ENCODE measurements around the gene CYP17A1. TPM values are rescaled to one million over a fixed set of nuclear protein-coding genes. Genes with fewer than 3 reads are reported as not detected.
"Not testable (repeated sequence)": the region's sequence is repeated elsewhere in the genome, so short reads cannot be mapped to it uniquely, and the experiment has no call there.

CYP17A1 gene
- polyA plus RNA-seq, 1 of the 3 experiments (the other 2 are of a cell fraction): not detected

DNA sequence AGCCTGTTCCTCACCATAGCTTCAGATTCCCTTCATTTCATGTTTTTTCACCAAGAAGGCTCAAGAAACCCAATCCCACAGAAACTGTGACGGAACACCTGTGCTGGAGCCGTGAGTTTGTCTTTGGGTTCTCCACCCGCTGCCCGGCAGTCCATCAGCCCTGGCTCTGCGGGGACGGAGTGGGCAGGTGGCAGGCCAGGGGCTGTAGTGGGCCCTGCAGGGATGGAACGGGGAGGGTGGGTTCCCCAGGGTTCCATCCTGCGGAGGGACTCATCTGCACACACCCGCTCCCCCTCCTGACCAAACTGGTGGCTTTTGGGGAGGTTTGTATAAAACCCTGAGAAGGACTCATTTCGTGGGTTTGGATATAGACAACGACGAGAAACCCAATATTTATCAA, 15.0 kb downstream of the CYP17A1 start (continued):
- TF ChIP-seq MXI1 (IDR thresholded peaks at IDR 0.05; ENCODE audit: low read depth, low read length): no peak
- TF ChIP-seq RFX5 (IDR thresholded peaks at IDR 0.05; ENCODE audit: low read length): no peak
- TF ChIP-seq, protein P1, sequence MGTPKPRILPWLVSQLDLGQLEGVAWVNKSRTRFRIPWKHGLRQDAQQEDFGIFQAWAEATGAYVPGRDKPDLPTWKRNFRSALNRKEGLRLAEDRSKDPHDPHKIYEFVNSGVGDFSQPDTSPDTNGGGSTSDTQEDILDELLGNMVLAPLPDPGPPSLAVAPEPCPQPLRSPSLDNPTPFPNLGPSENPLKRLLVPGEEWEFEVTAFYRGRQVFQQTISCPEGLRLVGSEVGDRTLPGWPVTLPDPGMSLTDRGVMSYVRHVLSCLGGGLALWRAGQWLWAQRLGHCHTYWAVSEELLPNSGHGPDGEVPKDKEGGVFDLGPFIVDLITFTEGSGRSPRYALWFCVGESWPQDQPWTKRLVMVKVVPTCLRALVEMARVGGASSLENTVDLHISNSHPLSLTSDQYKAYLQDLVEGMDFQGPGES (IDR thresholded peaks at IDR 0.05; ENCODE audit: low read depth, low read length): no peak
- TF ChIP-seq YY1 (IDR thresholded peaks at IDR 0.05; ENCODE audit: low read depth): no peak
- TF ChIP-seq USF1 (IDR thresholded peaks at IDR 0.05; ENCODE audit: borderline replicate concordance, low read depth): no peak
- TF ChIP-seq CHD2 (IDR thresholded peaks at IDR 0.05; ENCODE audit: low read length, partially characterized antibody): no peak

DNA sequence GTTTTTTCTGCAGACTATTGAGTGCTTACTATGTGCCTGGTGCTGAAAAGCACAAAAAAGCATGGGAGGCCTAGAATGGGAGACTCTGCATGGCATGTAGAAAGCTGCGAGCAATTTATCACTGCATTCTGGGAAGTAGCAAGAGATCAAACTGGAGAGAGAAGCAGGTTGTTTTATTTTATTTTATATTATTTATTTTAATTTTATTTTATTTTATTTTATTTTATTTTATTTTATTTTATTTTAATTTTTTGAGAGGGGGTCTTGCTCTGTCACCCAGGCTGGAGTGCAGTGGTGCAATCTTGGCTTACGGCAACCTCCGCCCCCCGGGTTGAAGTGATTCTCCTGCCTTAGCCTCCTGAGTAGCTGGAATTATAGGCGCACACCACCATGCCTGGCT, 17.2 kb downstream of the CYP17A1 start:
- H3K27ac ChIP-seq (ENCODE audit: low read depth in 2 of 2, low read length in 1 of 2); H3K36me3 ChIP-seq (replicated peaks in 1 of 2; ENCODE audit: control insufficient read depth in 1 of 2, insufficient read depth in 2 of 2, low read length in 1 of 2); DNase-seq; H3K9me3 ChIP-seq; H3K9me2 ChIP-seq; H4K20me1 ChIP-seq (ENCODE audit: insufficient read depth); POLR2A ChIA-PET; H3K27me3 ChIP-seq (ENCODE audit: insufficient read depth); H3K4me2 ChIP-seq; H3K4me3 ChIP-seq (ENCODE audit: low read depth in 2 of 2, low read length in 1 of 2); H3K79me2 ChIP-seq (ENCODE audit: insufficient read depth); H3K4me1 ChIP-seq (ENCODE audit: control insufficient read depth in 1 of 2, insufficient read depth in 2 of 2, low read depth in 1 of 2, low read length in 1 of 2); H2AFZ ChIP-seq (ENCODE audit: low read depth); H3K9ac ChIP-seq: not testable (repeated sequence)
- peaks cover 13% of the 10 kb centered on the region for H3F3A ChIP-seq (replicated peaks; ENCODE audit: insufficient read depth)
- 93% methylated on average over 5 of the region's 5 CpGs for WGBS (ENCODE audit: low lambda C conversion rate)
- CTCF ChIA-PET: interaction anchor here (1.2 to 1.7 kb wide), 2 partner anchors 15 to 81 kb away, joined by 3 to 6 read pairs; no protein-coding TSS in a partner anchor

DNA sequence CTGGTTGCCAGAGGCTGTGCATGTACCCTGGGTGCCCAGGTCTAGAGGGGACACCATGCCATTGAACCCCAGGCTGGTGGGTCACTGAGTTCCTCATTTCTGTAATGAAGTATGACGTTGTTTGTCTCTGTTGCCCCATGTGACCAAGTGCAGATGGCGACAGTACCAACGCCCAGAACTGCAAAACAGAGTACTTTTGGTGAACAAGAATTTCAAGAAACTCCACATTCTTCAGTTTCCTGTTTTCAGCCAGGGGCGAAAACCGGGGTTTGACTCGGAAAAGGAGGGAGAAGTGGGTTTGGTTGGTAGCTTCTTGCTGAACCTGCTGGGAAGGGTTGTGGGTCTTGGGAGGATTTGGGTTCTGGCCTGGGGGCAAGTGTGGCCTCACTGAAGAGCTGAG, 18.2 kb downstream of the CYP17A1 start:
- no peak overlapping the region for H2AFZ ChIP-seq (ENCODE audit: low read depth)
- peaks cover 0 to 8% of the 10 kb centered on the region in 2 experiments; a peak in 2 of 4 replicates for H3K4me1 ChIP-seq (ENCODE audit: control insufficient read depth in 1 of 2, insufficient read depth in 2 of 2, low read depth in 1 of 2, low read length in 1 of 2)
- no peak overlapping the region for H3K9ac ChIP-seq
- peaks cover under 1 to 15% of the 10 kb centered on the region in 2 experiments for H3K36me3 ChIP-seq (replicated peaks in 1 of 2; ENCODE audit: control insufficient read depth in 1 of 2, insufficient read depth in 2 of 2, low read length in 1 of 2)
- H4K20me1 ChIP-seq (ENCODE audit: insufficient read depth): no peaks in the 10 kb centered on the region
- no peak for DNase-seq
- ChIA-PET POLR2A (no interaction called here), CTCF (interaction anchor here (0.9 to 1.2 kb wide), 2 partner anchors 16 to 47 kb away, joined by 3 read pairs; no protein-coding TSS in a partner anchor)
- no peaks in the 10 kb centered on the region for H3K9me3 ChIP-seq
- H3F3A ChIP-seq (replicated peaks; ENCODE audit: insufficient read depth): peaks cover 18% of the 10 kb centered on the region
- WGBS (ENCODE audit: low lambda C conversion rate): 94% methylated on average over 6 of the region's 6 CpGs
- TF ChIP-seq, protein P2, sequence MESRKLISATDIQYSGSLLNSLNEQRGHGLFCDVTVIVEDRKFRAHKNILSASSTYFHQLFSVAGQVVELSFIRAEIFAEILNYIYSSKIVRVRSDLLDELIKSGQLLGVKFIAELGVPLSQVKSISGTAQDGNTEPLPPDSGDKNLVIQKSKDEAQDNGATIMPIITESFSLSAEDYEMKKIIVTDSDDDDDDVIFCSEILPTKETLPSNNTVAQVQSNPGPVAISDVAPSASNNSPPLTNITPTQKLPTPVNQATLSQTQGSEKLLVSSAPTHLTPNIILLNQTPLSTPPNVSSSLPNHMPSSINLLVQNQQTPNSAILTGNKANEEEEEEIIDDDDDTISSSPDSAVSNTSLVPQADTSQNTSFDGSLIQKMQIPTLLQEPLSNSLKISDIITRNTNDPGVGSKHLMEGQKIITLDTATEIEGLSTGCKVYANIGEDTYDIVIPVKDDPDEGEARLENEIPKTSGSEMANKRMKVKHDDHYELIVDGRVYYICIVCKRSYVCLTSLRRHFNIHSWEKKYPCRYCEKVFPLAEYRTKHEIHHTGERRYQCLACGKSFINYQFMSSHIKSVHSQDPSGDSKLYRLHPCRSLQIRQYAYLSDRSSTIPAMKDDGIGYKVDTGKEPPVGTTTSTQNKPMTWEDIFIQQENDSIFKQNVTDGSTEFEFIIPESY (IDR thresholded peaks at IDR 0.05; ENCODE audit: borderline replicate concordance, low read depth): no peak
- TF ChIP-seq MEF2A (IDR thresholded peaks at IDR 0.05; ENCODE audit: borderline replicate concordance, low read depth) (no peak), GATA2 (CRISPR knock-in tag; IDR thresholded peaks at IDR 0.05) (no peak), FOXJ3 (CRISPR knock-in tag; IDR thresholded peaks at IDR 0.05) (no peak), CHD2 (IDR thresholded peaks at IDR 0.05; ENCODE audit: low read length, partially characterized antibody) (no peak), RFX5 (IDR thresholded peaks at IDR 0.05; ENCODE audit: low read length) (no peak)
- no peaks in the 10 kb centered on the region for H3K79me2 ChIP-seq (ENCODE audit: insufficient read depth)
- H3K9me2 ChIP-seq: no peaks in the 10 kb centered on the region
- no peak overlapping the region for H3K27ac ChIP-seq (ENCODE audit: low read depth in 2 of 2, low read length in 1 of 2)
- no peaks in the 10 kb centered on the region for H3K27me3 ChIP-seq (ENCODE audit: insufficient read depth)
- H3K4me2 ChIP-seq: no peak overlapping the region
- no peak overlapping the region for H3K4me3 ChIP-seq (ENCODE audit: low read depth in 2 of 2, low read length in 1 of 2)

Data from SK-N-SH (cell line).